ENCODE results near the gene FZD10.

FZD10 gene

GRCh38 chr12:130192642-130193345 is 30.5 kb downstream of the FZD10 start:
- H4K12ac ChIP-seq (ENCODE audit: low read depth, low read length) = no peak overlapping the region
- H3K9me3 ChIP-seq (ENCODE audit: insufficient read depth, low read depth, low read length) = no peaks in the 10 kb centered on the region
- no peak overlapping the region for H4K91ac ChIP-seq (ENCODE audit: low read depth, low read length)
- no peak overlapping the region for H3K4ac ChIP-seq (ENCODE audit: low read depth, low read length)
- no peak overlapping the region for H2AFZ ChIP-seq (ENCODE audit: insufficient read depth, low read length, poor library complexity)
- H3K79me1 ChIP-seq (ENCODE audit: low read length) = no peaks in the 10 kb centered on the region
- no peak overlapping the region for H3K27ac ChIP-seq (ENCODE audit: low read depth, low read length)
- no peak overlapping the region for H2AK5ac ChIP-seq (ENCODE audit: low read length)
- no peak overlapping the region for H3K9ac ChIP-seq (ENCODE audit: low read length)
- no peak overlapping the region for H3K14ac ChIP-seq (ENCODE audit: low read length)
- no peak for DNase-seq
- H3K18ac ChIP-seq (ENCODE audit: low read length) = no peak overlapping the region
- H3K4me2 ChIP-seq (ENCODE audit: low read length) = no peak overlapping the region
- H2BK120ac ChIP-seq (ENCODE audit: insufficient read depth, low read length, poor library complexity) = no peak overlapping the region
- H3K36me3 ChIP-seq (ENCODE audit: control insufficient read depth in 1 of 2, insufficient read depth in 2 of 2, low read length in 2 of 2) = no peaks in the 10 kb centered on the region
- H2BK12ac ChIP-seq (ENCODE audit: low read length) = no peak overlapping the region
- no peak overlapping the region for H3K4me3 ChIP-seq (ENCODE audit: low read depth, low read length)
- whole genome bisulfite sequencing (ENCODE audit: extremely low coverage, insufficient coverage, insufficient read length) = no CpG with 5 or more reads among the region's 19 CpGs
- no peak overlapping the region for H4K8ac ChIP-seq (ENCODE audit: low read depth, low read length)
- no peak overlapping the region for H3K23ac ChIP-seq (ENCODE audit: low read length)
- no peaks in the 10 kb centered on the region for H3K79me2 ChIP-seq (ENCODE audit: control insufficient read depth, insufficient read depth, low read length, poor library complexity)
- H3K27me3 ChIP-seq (ENCODE audit: insufficient read depth, low read length) = no peaks in the 10 kb centered on the region
- H3K4me1 ChIP-seq (ENCODE audit: control insufficient read depth in 1 of 2, insufficient read depth in 2 of 2, low read length in 2 of 2) = no peaks in the 10 kb centered on the region
- no peak overlapping the region for H2BK5ac ChIP-seq (ENCODE audit: low read depth, low read length, poor library complexity)

GRCh38 chr12:130194154-130194553 is 31.9 kb downstream of the FZD10 start:
- no peak overlapping the region for H3K4me3 ChIP-seq (ENCODE audit: low read depth, low read length)
- no peak overlapping the region for H4K8ac ChIP-seq (ENCODE audit: low read depth, low read length)
- H3K27me3 ChIP-seq (ENCODE audit: insufficient read depth, low read length) = no peaks in the 10 kb centered on the region
- H2BK5ac ChIP-seq (ENCODE audit: low read depth, low read length, poor library complexity) = no peak overlapping the region
- no peaks in the 10 kb centered on the region for H3K79me2 ChIP-seq (ENCODE audit: control insufficient read depth, insufficient read depth, low read length, poor library complexity)
- no peaks in the 10 kb centered on the region for H3K4me1 ChIP-seq (ENCODE audit: control insufficient read depth in 1 of 2, insufficient read depth in 2 of 2, low read length in 2 of 2)
- H3K79me1 ChIP-seq (ENCODE audit: low read length) = no peaks in the 10 kb centered on the region
- H2BK120ac ChIP-seq (ENCODE audit: insufficient read depth, low read length, poor library complexity) = no peak overlapping the region
- H3K9ac ChIP-seq (ENCODE audit: low read length) = no peak overlapping the region
- H3K9me3 ChIP-seq (ENCODE audit: insufficient read depth, low read depth, low read length) = no peaks in the 10 kb centered on the region
- no peak overlapping the region for H4K12ac ChIP-seq (ENCODE audit: low read depth, low read length)
- H2BK12ac ChIP-seq (ENCODE audit: low read length) = no peak overlapping the region
- no peak overlapping the region for H3K18ac ChIP-seq (ENCODE audit: low read length)
- H3K36me3 ChIP-seq (ENCODE audit: control insufficient read depth in 1 of 2, insufficient read depth in 2 of 2, low read length in 2 of 2) = no peaks in the 10 kb centered on the region
- H2AFZ ChIP-seq (ENCODE audit: insufficient read depth, low read length, poor library complexity) = no peak overlapping the region
- H3K27ac ChIP-seq (ENCODE audit: low read depth, low read length) = no peak overlapping the region
- no peak overlapping the region for H4K91ac ChIP-seq (ENCODE audit: low read depth, low read length)
- WGBS (ENCODE audit: extremely low coverage, insufficient coverage, insufficient read length) = no CpG with 5 or more reads among the region's 10 CpGs
- no peak overlapping the region for H2AK5ac ChIP-seq (ENCODE audit: low read length)
- H3K23ac ChIP-seq (ENCODE audit: low read length) = no peak overlapping the region
- no peak overlapping the region for H3K14ac ChIP-seq (ENCODE audit: low read length)
- no peak for DNase-seq
- no peak overlapping the region for H3K4ac ChIP-seq (ENCODE audit: low read depth, low read length)
- no peak overlapping the region for H3K4me2 ChIP-seq (ENCODE audit: low read length)

- Histone ChIP-seq H3K18ac (ENCODE audit: low read length) (no peak overlapping the region), H4K12ac (ENCODE audit: low read depth, low read length) (no peak overlapping the region), H2AK5ac (ENCODE audit: low read length) (no peak overlapping the region), H3K23ac (ENCODE audit: low read length) (no peak overlapping the region), H3K4me1 (ENCODE audit: control insufficient read depth in 1 of 2, insufficient read depth in 2 of 2, low read length in 2 of 2) (no peaks in the 10 kb centered on the region), H3K79me2 (ENCODE audit: control insufficient read depth, insufficient read depth, low read length, poor library complexity) (no peaks in the 10 kb centered on the region), H3K9me3 (ENCODE audit: insufficient read depth, low read depth, low read length) (no peaks in the 10 kb centered on the region), H2BK5ac (ENCODE audit: low read depth, low read length, poor library complexity) (no peak overlapping the region), H3K79me1 (ENCODE audit: low read length) (no peaks in the 10 kb centered on the region), H2AFZ (ENCODE audit: insufficient read depth, low read length, poor library complexity) (no peak overlapping the region), H3K27ac (ENCODE audit: low read depth, low read length) (no peak overlapping the region), H3K36me3 (ENCODE audit: control insufficient read depth in 1 of 2, insufficient read depth in 2 of 2, low read length in 2 of 2) (no peaks in the 10 kb centered on the region), H2BK12ac (ENCODE audit: low read length) (no peak overlapping the region), H3K4ac (ENCODE audit: low read depth, low read length) (no peak overlapping the region), H3K9ac (ENCODE audit: low read length) (no peak overlapping the region), H3K4me2 (ENCODE audit: low read length) (no peak overlapping the region), H4K8ac (ENCODE audit: low read depth, low read length) (no peak overlapping the region), H4K91ac (ENCODE audit: low read depth, low read length) (no peak overlapping the region), H3K27me3 (ENCODE audit: insufficient read depth, low read length) (no peaks in the 10 kb centered on the region), H3K4me3 (ENCODE audit: low read depth, low read length) (no peak overlapping the region), H3K14ac (ENCODE audit: low read length) (no peak overlapping the region), H2BK120ac (ENCODE audit: insufficient read depth, low read length, poor library complexity) (no peak overlapping the region)
- WGBS (ENCODE audit: extremely low coverage, insufficient coverage, insufficient read length) = no CpG with 5 or more reads among the region's 7 CpGs
- DNase-seq = no peak
Measured at GRCh38 chr12:130195369-130195768, 33.1 kb downstream of the FZD10 start.

- no CpG with 5 or more reads among the region's 12 CpGs for WGBS (ENCODE audit: extremely low coverage, insufficient coverage, insufficient read length)
- no peaks in the 10 kb centered on the region for H3K79me2 ChIP-seq (ENCODE audit: control insufficient read depth, insufficient read depth, low read length, poor library complexity)
- no peak overlapping the region for H2BK120ac ChIP-seq (ENCODE audit: insufficient read depth, low read length, poor library complexity)
- H3K14ac ChIP-seq (ENCODE audit: low read length) = no peak overlapping the region
- no peaks in the 10 kb centered on the region for H3K36me3 ChIP-seq (ENCODE audit: control insufficient read depth in 1 of 2, insufficient read depth in 2 of 2, low read length in 2 of 2)
- no peak overlapping the region for H3K18ac ChIP-seq (ENCODE audit: low read length)
- no peak overlapping the region for H3K9ac ChIP-seq (ENCODE audit: low read length)
- H3K27ac ChIP-seq (ENCODE audit: low read depth, low read length) = no peak overlapping the region
- H2BK12ac ChIP-seq (ENCODE audit: low read length) = no peak overlapping the region
- no peak overlapping the region for H4K91ac ChIP-seq (ENCODE audit: low read depth, low read length)
- no peak overlapping the region for H3K4me2 ChIP-seq (ENCODE audit: low read length)
- no peak overlapping the region for H2AFZ ChIP-seq (ENCODE audit: insufficient read depth, low read length, poor library complexity)
- no peak overlapping the region for H2AK5ac ChIP-seq (ENCODE audit: low read length)
- no peak overlapping the region for H4K12ac ChIP-seq (ENCODE audit: low read depth, low read length)
- H3K4ac ChIP-seq (ENCODE audit: low read depth, low read length) = no peak overlapping the region
- no peaks in the 10 kb centered on the region for H3K79me1 ChIP-seq (ENCODE audit: low read length)
- H3K4me3 ChIP-seq (ENCODE audit: low read depth, low read length) = no peak overlapping the region
- H3K23ac ChIP-seq (ENCODE audit: low read length) = no peak overlapping the region
- H2BK5ac ChIP-seq (ENCODE audit: low read depth, low read length, poor library complexity) = no peak overlapping the region
- no peaks in the 10 kb centered on the region for H3K4me1 ChIP-seq (ENCODE audit: control insufficient read depth in 1 of 2, insufficient read depth in 2 of 2, low read length in 2 of 2)
- no peak for DNase-seq
- no peaks in the 10 kb centered on the region for H3K9me3 ChIP-seq (ENCODE audit: insufficient read depth, low read depth, low read length)
- H4K8ac ChIP-seq (ENCODE audit: low read depth, low read length) = no peak overlapping the region
- no peaks in the 10 kb centered on the region for H3K27me3 ChIP-seq (ENCODE audit: insufficient read depth, low read length)
Measured at GRCh38 chr12:130195776-130196175, 33.5 kb downstream of the FZD10 start.

Measured in trophoblast cell (in vitro differentiated cells and primary cell).